Brain microvascular endothelial cell (primary cell): ENCODE measurements around the gene SERPINF2.

ENCODE experiments used
- DNase-seq: peaks from one replicate; pipeline ENCODE4 v3.0.0-alpha.2; 2020
- H3K27ac ChIP-seq: fragments of 250-450 bp; sonication (Bioruptor Pico); 2 replicates; pipeline ENCODE4 v1.5.1; 2020; ENCODE audit warnings: mild to moderate bottlenecking, moderate library complexity
- H3K27me3 ChIP-seq: fragments of 250-450 bp; sonication (Bioruptor Pico); replicated peaks from 2 replicates; pipeline ENCODE4 v1.5.1; 2020; ENCODE audit warnings: mild to moderate bottlenecking
- H3K36me3 ChIP-seq: fragments of 250-450 bp; sonication (Bioruptor Pico); replicated peaks from 2 replicates; pipeline ENCODE4 v1.5.1; 2020; ENCODE audit warnings: mild to moderate bottlenecking
- H3K4me3 ChIP-seq: 2 replicates; pipeline ENCODE4 v1.5.1; 2011; ENCODE audit warnings: low read depth, mild to moderate bottlenecking, control low read depth, low read length, moderate library complexity
- in situ Hi-C: cut with HindIII; loops from 2 replicates; pipeline ENCODE4 v1.10.0; 2017; ENCODE audit warnings: low sequenced_read_pairs, low pct_ligation_motif_present
- TF ChIP-seq, protein P1 (sequence below): IDR thresholded peaks from 2 replicates; pipeline ENCODE4 v1.5.1; 2011; ENCODE audit warnings: low read depth, mild to moderate bottlenecking, moderate library complexity, low read length, control low read depth, inconsistent platforms; ENCODE audit errors: missing control alignments

The SERPINF2 gene

DNA sequence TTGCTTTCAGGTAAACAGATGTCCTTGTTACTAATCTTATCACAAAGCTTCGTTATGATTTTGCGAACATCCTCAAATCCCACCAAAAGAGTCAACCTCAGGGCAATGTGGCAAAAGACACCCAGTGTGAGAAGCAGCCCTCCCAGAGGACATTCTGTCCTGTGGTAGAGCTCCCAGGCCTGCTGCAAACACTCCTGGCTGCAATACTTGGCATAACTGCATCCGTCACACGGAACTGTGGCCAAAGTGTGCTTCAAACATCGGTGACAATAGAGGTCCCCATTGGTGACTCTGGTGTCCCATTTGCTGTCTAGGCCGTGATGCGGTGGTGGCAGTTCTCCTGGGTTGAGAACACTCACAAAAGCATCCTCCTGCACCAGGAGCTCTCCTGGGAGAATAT is 57.6 kb downstream of the SERPINF2 start:
- peaks cover 2% of the 10 kb centered on the region for H3K36me3 ChIP-seq
- H3K27me3 ChIP-seq, result no peaks in the 10 kb centered on the region
- no peak overlapping the region for H3K27ac ChIP-seq
- no peak overlapping the region for H3K4me3 ChIP-seq
- TF ChIP-seq, protein P1, sequence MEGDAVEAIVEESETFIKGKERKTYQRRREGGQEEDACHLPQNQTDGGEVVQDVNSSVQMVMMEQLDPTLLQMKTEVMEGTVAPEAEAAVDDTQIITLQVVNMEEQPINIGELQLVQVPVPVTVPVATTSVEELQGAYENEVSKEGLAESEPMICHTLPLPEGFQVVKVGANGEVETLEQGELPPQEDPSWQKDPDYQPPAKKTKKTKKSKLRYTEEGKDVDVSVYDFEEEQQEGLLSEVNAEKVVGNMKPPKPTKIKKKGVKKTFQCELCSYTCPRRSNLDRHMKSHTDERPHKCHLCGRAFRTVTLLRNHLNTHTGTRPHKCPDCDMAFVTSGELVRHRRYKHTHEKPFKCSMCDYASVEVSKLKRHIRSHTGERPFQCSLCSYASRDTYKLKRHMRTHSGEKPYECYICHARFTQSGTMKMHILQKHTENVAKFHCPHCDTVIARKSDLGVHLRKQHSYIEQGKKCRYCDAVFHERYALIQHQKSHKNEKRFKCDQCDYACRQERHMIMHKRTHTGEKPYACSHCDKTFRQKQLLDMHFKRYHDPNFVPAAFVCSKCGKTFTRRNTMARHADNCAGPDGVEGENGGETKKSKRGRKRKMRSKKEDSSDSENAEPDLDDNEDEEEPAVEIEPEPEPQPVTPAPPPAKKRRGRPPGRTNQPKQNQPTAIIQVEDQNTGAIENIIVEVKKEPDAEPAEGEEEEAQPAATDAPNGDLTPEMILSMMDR, result no peak
- in situ Hi-C loops, result no loop called here
- no peak for DNase-seq

DNA sequence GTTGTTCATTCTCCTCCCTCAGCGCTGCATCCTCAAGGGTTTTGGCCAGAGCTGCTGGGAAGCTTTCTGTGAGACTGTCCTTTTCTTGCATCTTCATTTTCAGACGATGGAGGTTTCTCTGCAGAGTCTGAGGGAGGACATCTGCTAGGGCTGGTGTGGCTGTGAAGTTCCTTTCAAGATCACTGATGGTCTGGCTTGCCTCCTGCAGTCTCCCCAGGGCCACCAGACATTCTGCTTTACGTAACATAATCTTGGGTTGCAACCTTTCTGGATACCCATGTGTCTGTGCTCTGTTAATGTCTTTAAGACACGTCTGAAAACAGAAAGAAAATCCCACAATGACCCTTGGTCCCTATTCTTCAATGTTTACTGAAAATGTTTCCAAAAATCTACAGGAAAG is 58.0 kb downstream of the SERPINF2 start:
- in situ Hi-C loops, result no loop called here
- Histone ChIP-seq H3K36me3 (peaks cover 2% of the 10 kb centered on the region), H3K27me3 (no peaks in the 10 kb centered on the region), H3K4me3 (no peak overlapping the region), H3K27ac (no peak overlapping the region)
- DNase-seq, result no peak
- TF ChIP-seq, protein P1, result no peak

DNA sequence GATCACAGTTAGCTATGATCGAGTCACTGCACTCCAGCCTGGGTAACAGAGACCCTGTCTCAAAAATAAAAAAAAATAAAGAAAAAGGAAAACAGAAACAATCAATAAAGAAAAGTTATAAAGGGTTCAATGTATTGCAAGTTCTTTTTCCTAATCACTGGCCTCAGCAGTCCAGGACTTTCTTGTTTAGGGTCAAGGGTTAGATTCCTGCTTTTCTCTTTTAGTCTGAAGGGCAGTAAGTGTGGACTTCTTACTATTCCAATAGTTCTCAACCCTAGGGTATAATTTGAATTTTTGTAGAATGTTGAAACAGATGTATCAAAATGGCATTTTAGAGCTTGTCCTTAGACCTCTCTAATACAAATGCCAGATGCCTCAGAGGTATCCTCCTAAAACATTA is 59.8 kb downstream of the SERPINF2 start:
- Histone ChIP-seq H3K27ac (no peak overlapping the region), H3K27me3 (no peaks in the 10 kb centered on the region), H3K4me3 (no peak overlapping the region), H3K36me3 (peaks cover 2% of the 10 kb centered on the region)
- in situ Hi-C loops, result no loop called here
- TF ChIP-seq, protein P1, result no peak
- no peak for DNase-seq

DNA sequence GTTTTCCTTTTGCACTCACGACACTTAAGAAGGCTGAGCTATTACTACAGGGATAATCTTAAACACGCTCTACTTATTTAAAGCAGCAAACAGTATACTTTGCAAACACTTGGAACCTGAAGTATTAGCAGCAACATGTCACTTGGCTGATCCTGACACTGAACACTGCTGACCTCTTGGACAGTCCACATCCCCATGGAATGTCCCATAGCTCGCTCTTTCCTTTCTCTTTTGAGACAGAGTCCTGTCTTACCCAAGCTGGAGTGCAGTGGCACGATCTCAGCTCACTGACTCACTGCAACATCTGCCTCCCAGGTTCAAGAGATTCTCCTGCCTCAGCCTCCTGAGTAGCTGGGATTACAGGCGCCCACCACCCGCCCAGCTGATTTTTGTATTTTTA is 60.6 kb downstream of the SERPINF2 start:
- Histone ChIP-seq H3K4me3 (no peak overlapping the region), H3K27me3 (no peaks in the 10 kb centered on the region), H3K27ac (no peak overlapping the region), H3K36me3 (peaks cover 2% of the 10 kb centered on the region)
- DNase-seq, result no peak
- TF ChIP-seq, protein P1, result no peak
- in situ Hi-C loops, result no loop called here
